WTC11 (cell line): Measurements from ENCODE around the gene NDRG3. TPM values are rescaled to one million over a fixed set of nuclear protein-coding genes. Genes with fewer than 3 reads are reported as not detected.

Source experiments
- ATAC-seq: fragments of 200-7000 bp; cut with Tn5 transposase; 2 replicates; pipeline ENCODE4 v1.10.0; 2021; ENCODE audit warnings: mild to moderate bottlenecking, moderate library complexity
- CTCF ChIA-PET: fragments of 300-600 bp; sonication (Branson Sonifier 250); formaldehyde crosslinking; loops from one replicate; lab custom pipeline; 2021; ENCODE audit warnings: antibody characterized with exemption; lab: Charles Lee
- POLR2A ChIA-PET: fragments of 350-600 bp; sonication (Branson Sonifier 250); formaldehyde crosslinking; loops from one replicate; lab custom pipeline; 2021; ENCODE audit warnings: antibody characterized with exemption; lab: Charles Lee
- DNase-seq: peaks from one replicate; pipeline ENCODE4 v3.0.0; 2021; ENCODE audit warnings: low spot score
- H3K27ac Mint-ChIP-seq: 2 replicates; pipeline ENCODE4 v1.8.0; 2021; ENCODE audit warnings: mixed read lengths
- H3K27me3 Mint-ChIP-seq: 2 replicates; pipeline ENCODE4 v1.8.0; 2021; ENCODE audit warnings: low read depth, mild to moderate bottlenecking, moderate library complexity, mixed read lengths
- H3K36me3 Mint-ChIP-seq: 2 replicates; pipeline ENCODE4 v1.8.0; 2021; ENCODE audit warnings: mixed read lengths
- H3K4me1 Mint-ChIP-seq: 2 replicates; pipeline ENCODE4 v1.8.0; 2022; ENCODE audit warnings: mixed read lengths
- H3K4me3 Mint-ChIP-seq: 2 replicates; pipeline ENCODE4 v1.8.0; 2021; ENCODE audit warnings: mild to moderate bottlenecking, moderate library complexity, mixed read lengths
- H3K9me3 Mint-ChIP-seq: 2 replicates; pipeline ENCODE4 v1.8.0; 2021; ENCODE audit warnings: mixed read lengths
- ARID4B ChIP-seq: sonication (generic); formaldehyde crosslinking; IDR thresholded peaks from 2 replicates; pipeline ENCODE4 v1.8.0; 2023; ENCODE audit warnings: missing genetic modification reagents, mild to moderate bottlenecking, borderline replicate concordance
- ATF2 ChIP-seq: sonication (generic); formaldehyde crosslinking; IDR thresholded peaks from 2 replicates; pipeline ENCODE4 v1.8.1; 2022; ENCODE audit warnings: low read depth, missing genetic modification reagents, borderline replicate concordance
- CBFB ChIP-seq: sonication (generic); formaldehyde crosslinking; IDR thresholded peaks from 2 replicates; pipeline ENCODE4 v1.8.1; 2022; ENCODE audit warnings: mild to moderate bottlenecking, low read depth, missing genetic modification reagents
- FOXP1 ChIP-seq: sonication (generic); formaldehyde crosslinking; IDR thresholded peaks from 2 replicates; pipeline ENCODE4 v1.8.0; 2022; ENCODE audit warnings: missing genetic modification reagents, mild to moderate bottlenecking, moderate library complexity, borderline replicate concordance
- GRHL2 ChIP-seq: fragments of 250-450 bp; sonication (Bioruptor Pico); IDR thresholded peaks from 2 replicates; pipeline ENCODE4 v1.8.0; 2022; ENCODE audit warnings: mild to moderate bottlenecking, moderate library complexity; ENCODE audit not compliant: insufficient replicate concordance, severe bottlenecking
- MAX ChIP-seq: sonication (generic); formaldehyde crosslinking; IDR thresholded peaks from 2 replicates; pipeline ENCODE4 v1.8.0; 2022; ENCODE audit warnings: mild to moderate bottlenecking, missing genetic modification reagents
- MLX ChIP-seq: sonication (generic); formaldehyde crosslinking; IDR thresholded peaks from 2 replicates; pipeline ENCODE4 v1.8.1; 2023; ENCODE audit warnings: mild to moderate bottlenecking, missing genetic modification reagents, moderate library complexity
- PREB ChIP-seq: sonication (generic); formaldehyde crosslinking; IDR thresholded peaks from 2 replicates; pipeline ENCODE4 v1.8.1; 2022; ENCODE audit warnings: mild to moderate bottlenecking, missing genetic modification reagents, moderate library complexity, borderline replicate concordance
- PRRX2 ChIP-seq: fragments of 250-450 bp; sonication (Bioruptor Pico); IDR thresholded peaks from 2 replicates; pipeline ENCODE4 v1.8.0; 2021; ENCODE audit warnings: mild to moderate bottlenecking
- SP1 ChIP-seq: sonication (generic); formaldehyde crosslinking; conservative IDR thresholded peaks from 2 replicates; pipeline ENCODE4 v1.8.1; 2022; ENCODE audit warnings: missing genetic modification reagents
- STAT6 ChIP-seq: sonication (generic); formaldehyde crosslinking; conservative IDR thresholded peaks from 2 replicates; pipeline ENCODE4 v1.8.1; 2023; ENCODE audit warnings: mild to moderate bottlenecking, low read depth, missing genetic modification reagents, moderate library complexity
- ZBTB21 ChIP-seq: sonication (generic); formaldehyde crosslinking; IDR thresholded peaks from 2 replicates; pipeline ENCODE4 v1.8.1; 2023; ENCODE audit warnings: mild to moderate bottlenecking, missing genetic modification reagents, borderline replicate concordance
- ZBTB43 ChIP-seq: sonication (generic); formaldehyde crosslinking; IDR thresholded peaks from 2 replicates; pipeline ENCODE4 v1.8.1; 2023; ENCODE audit warnings: mild to moderate bottlenecking, missing genetic modification reagents
- ZNF232 ChIP-seq: sonication (generic); formaldehyde crosslinking; IDR thresholded peaks from 2 replicates; pipeline ENCODE4 v1.8.0; 2022; ENCODE audit warnings: mild to moderate bottlenecking, missing genetic modification reagents
- ZNF425 ChIP-seq: fragments of 250-450 bp; sonication (Bioruptor Pico); conservative IDR thresholded peaks from 2 replicates; pipeline ENCODE4 v1.9.0; 2021; ENCODE audit warnings: mild to moderate bottlenecking
- ZNF512 ChIP-seq: sonication (generic); formaldehyde crosslinking; IDR thresholded peaks from 2 replicates; pipeline ENCODE4 v1.8.1; 2022; ENCODE audit warnings: missing genetic modification reagents, borderline replicate concordance
- total RNA-seq: library from RNA; stranded (reverse); gene quantifications from 3 replicates; pipeline ENCODE4 v1.2.3, GENCODE V29; 2021

Gene NDRG3
- total RNA-seq, 1 experiment from 2014 or later, result 27.0 TPM

GRCh38 chr20:36777167-36777566, 31.3 kb upstream of the NDRG3 start:
- POLR2A ChIA-PET, result no interaction called here
- ATAC-seq (no peak), DNase-seq (no peak)
- Mint-ChIP-seq H3K36me3 (no peaks in the 10 kb centered on the region), H3K27me3 (peaks cover 2% of the 10 kb centered on the region; the same call in 1 of the 2 replicates), H3K27ac (no peak overlapping the region), H3K4me1 (peaks cover 18% of the 10 kb centered on the region), H3K4me3 (no peak overlapping the region), H3K9me3 (no peaks in the 10 kb centered on the region)
- CTCF ChIA-PET, result interaction anchor here (1.0 to 1.7 kb wide), 4 partner anchors 15 to 87 kb away, joined by 3 to 7 read pairs (median 4); no protein-coding TSS in a partner anchor
- TF ChIP-seq ZBTB43 (CRISPR knock-in tag), result no peak
- TF ChIP-seq PREB (CRISPR knock-in tag), result no peak
- TF ChIP-seq ZNF512 (CRISPR knock-in tag), result no peak
- no peak for TF ChIP-seq GRHL2 (CRISPR knock-in tag)
- TF ChIP-seq FOXP1 (CRISPR knock-in tag), result no peak
- TF ChIP-seq MLX (CRISPR knock-in tag), result no peak
- TF ChIP-seq ARID4B (CRISPR knock-in tag), result no peak
- no peak for TF ChIP-seq ATF2
- TF ChIP-seq STAT6 (CRISPR knock-in tag), result no peak
- TF ChIP-seq MAX (CRISPR knock-in tag), result no peak
- TF ChIP-seq ZNF232, result no peak
- no peak for TF ChIP-seq ZNF425 (CRISPR knock-in tag)
- no peak for TF ChIP-seq CBFB (CRISPR knock-in tag)
- TF ChIP-seq PRRX2 (CRISPR knock-in tag), result no peak
- TF ChIP-seq SP1 (CRISPR knock-in tag), result no peak
- TF ChIP-seq ZBTB21 (CRISPR knock-in tag), result no peak
